ENCODE data around the gene AQP2.
A peak's percentile ranks its signal among the peaks of the same experiment; 100 is the strongest.

The AQP2 gene

DNA sequence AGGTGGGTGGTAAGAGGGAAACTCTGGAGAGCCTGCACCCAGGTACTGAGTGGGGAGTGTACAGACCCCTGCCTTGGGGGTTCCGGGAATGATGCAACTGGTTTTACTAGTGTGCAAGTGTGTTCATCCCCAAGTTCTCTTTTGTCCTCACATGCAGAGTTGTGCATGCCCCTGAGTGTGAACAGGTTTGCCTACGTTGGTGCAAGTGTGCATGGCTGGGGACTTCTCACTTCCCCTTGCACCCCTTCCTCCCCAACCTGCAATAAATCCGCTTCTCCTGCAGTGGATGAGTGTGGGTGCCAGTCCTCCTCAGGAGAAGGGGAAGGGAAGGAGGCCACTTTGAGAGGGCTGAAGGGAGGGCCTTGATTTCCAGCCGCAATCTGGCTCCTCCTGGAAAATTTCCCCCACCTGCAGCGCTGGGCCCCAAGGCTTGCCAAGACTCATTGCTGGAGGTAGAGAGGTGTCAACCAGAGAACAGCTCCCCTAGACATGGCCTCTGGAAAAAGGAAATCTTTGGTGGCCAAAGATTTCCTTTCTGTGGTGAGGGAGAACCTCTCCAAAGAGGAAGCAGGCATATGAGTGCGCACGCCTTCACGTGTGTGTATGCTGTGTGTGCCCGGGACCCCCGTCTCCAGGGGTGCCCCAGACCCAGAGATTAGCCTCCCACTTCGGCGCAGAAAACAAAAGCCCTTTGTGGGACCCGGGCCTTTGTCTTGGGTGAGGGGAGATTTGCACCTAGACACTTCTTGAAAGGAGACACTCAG is 5.5 kb downstream of the AQP2 start:
- DNase-seq (ENCODE audit: low read depth), result no peak

DNA sequence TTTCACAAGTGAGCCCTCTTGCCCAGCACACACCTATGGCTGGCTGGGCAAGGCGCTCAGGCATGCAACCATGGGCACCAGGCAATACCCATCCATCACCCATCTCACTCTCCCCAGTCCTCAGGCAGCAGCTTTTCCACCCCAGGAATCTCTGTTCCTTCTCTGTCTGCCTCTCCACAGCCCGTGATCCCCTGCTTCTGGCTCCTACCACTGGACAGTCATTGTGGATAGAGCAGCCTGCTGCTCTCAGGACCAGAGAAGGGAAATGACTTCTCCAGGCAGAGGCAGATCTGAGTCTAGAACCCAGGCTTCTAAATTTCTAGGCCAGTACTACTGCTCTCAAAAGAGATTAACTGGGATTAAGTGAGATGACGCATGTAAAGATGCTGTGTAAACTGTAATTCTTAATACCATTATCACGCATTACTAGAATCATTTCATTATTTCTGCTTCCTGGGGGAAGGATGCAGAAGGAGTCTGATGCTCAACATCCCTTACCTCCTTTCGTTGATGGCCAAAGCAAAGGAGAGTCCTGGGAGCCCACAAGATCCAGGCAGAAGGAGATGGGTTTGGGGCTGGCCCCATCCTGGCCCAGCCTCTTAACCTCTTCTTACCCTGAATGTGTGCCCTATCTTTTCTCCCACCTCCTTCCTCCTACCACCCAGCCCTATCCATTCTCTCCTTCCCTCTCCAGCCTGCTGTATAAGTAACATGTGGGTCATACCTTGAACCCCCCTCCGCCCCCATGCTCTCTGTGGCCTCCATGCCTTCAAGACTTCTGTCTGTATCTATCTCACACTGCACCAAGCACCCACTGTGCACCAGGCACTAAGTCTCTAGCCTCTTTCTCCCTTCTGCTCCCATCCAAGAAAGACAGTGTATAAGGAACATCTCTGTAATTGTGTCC is 6.4 kb downstream of the AQP2 start:
- no peak for DNase-seq (ENCODE audit: low read depth)

DNA sequence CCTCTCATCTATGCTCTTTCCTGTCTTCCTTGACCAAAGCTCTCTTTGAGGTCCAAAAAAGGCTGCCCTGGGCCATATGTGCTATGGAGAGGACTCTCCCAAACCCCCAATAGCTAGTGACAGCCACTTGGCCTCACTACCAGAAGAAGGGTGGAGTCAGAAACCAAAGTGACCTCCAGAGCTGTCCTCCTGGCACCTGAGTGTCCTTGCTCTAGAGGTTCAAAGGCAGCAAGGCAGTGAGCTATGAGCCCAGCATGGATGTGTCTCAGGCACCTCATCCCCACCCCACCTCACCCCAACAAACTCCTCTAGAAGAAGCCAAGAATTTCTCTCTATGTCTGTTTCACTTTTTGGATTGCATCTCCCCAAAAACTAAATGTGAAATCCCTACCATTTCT is 7.0 kb downstream of the AQP2 start:
- DNase-seq (ENCODE audit: low read depth), result no peak

DNA sequence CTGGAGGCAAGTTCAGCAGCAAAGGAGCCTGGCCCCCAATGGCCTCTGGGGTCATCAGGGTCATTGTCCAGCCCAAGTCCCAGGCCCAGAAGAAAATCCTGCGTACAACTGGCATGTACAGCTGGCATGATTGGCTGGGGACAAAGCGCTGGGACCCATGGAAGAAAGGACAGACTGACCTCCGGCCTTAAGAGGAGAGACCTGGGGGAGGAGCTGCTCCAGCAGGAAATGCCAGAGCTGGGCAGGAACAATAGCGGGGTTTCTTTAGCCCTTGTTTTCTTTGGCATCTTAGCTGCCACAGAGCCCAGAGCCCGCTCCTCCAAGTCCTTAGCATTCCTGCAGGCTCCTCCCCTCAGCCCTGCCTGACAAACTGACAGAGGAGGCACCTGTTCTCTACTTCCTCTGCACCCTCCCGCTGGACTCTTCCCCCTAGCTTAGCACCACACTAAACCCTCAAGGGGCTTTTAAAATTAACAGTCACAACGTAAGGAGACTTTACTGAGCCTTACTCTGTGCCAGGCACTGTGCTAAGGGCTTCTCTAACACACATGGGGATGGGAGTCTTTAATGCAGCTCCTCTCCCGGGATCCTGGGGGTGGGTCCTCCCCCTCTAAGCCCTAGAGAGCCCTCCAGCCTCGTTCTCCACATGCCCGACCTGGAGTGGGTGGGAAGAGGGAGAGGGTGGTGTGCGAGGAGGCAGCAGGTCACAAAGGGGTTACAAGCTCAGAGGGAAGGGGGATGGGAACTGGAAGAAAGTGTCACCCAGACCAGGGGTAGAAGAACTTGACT is 9.3 kb downstream of the AQP2 start:
- peak; percentile 21 for DNase-seq (ENCODE audit: low read depth)

DNA sequence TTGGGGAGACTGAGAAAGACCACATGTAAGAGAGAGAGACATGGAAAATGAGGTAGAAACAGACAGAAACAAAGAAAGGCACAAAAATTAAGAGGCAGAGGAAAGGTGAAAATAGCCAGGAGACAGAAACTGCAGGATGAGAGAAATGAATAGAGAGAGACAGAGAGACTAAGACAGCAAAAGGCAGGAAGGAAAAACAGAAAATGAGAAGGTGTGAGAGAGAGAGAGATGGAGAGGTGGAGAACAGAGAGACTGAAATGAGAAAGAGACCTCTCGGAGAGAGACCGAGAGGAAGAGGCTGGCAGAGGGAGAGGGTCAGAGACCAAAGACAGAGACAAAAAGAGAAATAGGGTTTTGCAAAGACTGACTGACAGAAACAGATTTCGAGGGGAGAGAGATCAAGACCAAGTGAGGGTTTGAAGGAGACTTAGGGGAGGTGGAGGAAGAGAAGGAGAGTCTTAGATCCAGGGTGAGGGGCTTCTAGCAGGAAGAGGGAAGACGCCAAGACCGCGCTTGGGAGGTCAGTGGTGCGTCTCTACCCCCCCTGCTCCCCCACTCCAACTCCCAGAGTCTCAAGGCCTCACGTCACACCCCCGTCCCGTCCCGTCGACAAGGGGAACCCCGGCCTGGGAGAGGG is 10.1 kb downstream of the AQP2 start:
- DNase-seq (ENCODE audit: low read depth), result no peak

DNA sequence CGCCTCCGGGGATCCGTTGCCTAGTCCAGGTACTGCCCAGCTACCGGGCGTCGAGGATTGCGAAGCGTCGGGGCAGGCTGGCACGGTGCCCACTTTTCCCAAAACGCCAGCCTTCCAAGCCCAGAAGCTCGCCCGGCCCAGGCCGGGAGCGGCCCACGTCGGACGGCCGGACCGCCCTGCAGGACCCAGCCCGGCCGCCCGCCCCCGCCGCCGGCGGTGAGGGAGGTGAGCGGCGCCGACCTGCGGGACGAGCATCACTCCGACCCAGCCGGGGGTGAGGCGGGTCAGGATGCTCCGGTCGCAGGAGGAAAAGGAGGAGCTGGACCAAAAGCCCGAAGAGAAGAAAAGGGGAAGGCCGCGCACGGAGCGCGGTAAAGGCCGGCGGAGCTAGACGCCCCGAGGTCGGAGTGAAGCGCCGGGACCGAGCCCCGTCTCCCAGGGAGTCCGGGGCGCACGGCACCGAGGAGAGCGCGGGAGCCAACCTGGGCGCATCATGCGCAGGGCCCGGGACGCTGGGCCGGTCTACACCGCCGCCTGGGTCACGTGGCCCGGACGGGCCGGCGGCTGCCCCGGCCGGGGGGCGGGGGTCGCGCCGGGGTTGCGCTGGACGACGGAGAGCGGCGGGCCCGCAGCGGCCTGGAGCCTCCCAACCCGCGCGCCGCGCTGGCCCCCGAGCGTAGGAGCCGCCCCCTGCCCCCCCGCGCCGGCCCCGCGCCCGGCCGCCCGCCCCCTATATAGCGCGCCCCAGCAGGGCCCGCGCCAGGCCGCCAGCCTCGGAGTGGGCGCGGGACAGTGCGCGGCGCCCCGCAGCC is 10.8 kb downstream of the AQP2 start, which contains the start of gene AQP5:
AQP5 (plus strand) TSS at position 762 of the 812 bp plus-strand sequence. CDS start 146 bp downstream, outside the sequence.
- no peak for DNase-seq (ENCODE audit: low read depth)

DNA sequence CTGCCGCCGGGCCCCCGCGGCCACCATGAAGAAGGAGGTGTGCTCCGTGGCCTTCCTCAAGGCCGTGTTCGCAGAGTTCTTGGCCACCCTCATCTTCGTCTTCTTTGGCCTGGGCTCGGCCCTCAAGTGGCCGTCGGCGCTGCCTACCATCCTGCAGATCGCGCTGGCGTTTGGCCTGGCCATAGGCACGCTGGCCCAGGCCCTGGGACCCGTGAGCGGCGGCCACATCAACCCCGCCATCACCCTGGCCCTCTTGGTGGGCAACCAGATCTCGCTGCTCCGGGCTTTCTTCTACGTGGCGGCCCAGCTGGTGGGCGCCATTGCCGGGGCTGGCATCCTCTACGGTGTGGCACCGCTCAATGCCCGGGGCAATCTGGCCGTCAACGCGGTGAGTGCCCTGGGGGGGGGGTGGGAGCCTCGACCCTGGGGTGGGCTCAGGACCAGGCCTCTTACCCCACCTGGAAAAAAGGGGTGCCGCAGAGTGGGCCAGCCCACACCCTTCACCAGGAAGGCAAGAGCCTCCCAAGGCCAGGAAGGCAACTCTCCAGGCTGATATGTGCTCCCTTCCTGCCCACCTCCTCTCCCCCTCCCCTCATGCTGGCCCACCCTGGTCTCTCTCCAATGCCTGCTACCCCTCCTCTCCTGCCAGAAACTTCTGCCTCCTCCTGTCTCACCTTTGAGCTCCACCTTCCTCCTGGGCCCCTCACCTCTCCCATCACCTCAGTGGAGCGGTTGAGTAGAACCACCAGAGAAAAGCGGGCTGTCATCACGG is 11.6 kb downstream of the AQP2 start:
- DNase-seq (ENCODE audit: low read depth), result no peak

DNA sequence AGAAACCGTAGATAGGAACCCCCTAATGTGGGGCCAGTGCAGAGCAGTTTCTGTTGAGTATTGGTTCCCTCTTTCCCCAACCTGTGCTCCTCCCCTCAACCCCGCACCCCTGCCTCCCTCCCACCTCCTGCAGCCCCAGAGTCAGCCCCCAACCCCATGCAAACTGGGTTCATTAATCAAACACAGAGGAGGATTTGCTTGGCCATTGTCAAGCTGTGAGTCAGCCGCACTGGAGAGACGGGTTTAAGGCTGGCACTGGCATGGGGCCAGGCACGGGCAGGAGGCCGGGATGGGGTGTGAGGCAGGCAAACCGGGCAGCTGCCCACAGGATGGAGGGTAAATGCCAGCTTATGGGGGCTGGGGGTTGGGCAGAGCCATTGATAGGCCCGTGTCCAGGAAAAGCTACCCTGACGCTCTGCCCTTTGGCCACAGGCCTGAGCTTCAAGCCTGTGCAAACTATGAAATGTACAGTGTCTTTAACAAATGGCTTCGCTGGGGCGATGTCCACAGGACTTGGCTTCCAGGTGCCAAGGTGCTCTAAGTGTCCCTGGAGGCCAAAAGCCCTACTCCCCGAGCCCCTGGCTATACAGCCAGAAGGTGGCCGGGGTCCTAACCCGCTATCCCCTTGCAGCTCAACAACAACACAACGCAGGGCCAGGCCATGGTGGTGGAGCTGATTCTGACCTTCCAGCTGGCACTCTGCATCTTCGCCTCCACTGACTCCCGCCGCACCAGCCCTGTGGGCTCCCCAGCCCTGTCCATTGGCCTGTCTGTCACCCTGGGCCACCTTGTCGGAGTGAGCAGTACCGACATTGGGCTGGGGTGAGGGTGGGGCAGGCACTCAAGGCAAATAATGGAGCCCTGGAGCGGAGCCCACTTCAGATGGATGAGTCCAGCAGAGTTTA is 12.6 kb downstream of the AQP2 start:
- DNase-seq (ENCODE audit: low read depth), result no peak

DNA sequence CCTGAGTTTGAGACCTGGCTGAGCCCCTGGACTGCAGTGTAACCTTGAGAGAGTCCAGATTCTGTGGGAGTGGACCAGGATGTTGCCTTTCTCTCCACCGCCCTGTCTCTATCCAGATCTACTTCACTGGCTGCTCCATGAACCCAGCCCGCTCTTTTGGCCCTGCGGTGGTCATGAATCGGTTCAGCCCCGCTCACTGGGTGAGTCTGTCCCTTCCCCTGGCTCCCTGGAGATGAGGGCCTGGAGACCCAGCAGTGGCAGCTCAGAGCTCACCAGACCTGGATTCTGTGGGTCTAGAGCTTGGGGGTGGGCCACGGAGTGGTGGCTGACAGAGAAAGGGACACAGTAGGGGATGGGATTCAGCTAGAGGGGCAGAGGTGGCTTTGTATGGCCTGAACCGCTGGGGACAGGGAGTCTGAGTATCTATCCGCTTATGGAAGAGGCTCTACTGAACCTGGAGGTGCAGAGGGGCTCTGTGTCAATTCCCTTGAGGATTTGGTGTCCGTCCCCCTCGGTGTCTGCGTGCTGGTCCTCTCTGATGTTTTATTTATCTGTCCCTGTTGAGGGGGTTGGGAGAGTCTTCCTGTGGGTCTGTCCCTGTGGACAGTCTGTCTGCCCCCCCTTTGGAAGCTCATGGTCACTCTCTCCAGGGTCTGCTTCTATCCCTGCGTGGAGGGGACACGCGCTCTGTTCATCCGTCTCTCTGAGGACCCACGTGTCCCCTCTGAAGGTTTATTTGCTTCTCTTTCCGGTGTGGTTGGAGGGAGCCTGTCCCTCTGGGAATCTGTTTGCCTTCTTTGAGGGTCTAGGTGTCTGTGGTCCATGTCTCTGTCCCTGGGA is 13.7 kb downstream of the AQP2 start:
- DNase-seq (ENCODE audit: low read depth), result no peak

DNA sequence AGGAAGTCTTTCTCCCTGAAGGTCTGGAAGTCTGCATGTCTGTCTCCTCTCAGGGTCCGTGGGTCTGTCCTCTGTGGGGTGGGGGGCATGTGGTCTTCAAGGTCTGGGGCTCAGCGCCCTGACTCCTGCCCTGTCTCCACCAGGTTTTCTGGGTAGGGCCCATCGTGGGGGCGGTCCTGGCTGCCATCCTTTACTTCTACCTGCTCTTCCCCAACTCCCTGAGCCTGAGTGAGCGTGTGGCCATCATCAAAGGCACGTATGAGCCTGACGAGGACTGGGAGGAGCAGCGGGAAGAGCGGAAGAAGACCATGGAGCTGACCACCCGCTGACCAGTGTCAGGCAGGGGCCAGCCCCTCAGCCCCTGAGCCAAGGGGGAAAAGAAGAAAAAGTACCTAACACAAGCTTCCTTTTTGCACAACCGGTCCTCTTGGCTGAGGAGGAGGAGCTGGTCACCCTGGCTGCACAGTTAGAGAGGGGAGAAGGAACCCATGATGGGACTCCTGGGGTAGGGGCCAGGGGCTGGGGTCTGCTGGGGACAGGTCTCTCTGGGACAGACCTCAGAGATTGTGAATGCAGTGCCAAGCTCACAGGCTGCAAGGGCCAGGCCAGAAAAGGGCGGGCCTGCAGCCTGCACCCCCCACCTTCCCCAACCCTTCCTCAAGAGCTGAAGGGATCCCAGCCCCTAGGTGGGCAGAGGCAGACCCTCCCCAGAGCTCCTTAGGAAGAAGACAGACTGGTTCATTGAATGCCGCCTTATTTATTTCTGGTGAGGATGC is 14.5 kb downstream of the AQP2 start:
- DNase-seq (ENCODE audit: low read depth), result no peak

DNA sequence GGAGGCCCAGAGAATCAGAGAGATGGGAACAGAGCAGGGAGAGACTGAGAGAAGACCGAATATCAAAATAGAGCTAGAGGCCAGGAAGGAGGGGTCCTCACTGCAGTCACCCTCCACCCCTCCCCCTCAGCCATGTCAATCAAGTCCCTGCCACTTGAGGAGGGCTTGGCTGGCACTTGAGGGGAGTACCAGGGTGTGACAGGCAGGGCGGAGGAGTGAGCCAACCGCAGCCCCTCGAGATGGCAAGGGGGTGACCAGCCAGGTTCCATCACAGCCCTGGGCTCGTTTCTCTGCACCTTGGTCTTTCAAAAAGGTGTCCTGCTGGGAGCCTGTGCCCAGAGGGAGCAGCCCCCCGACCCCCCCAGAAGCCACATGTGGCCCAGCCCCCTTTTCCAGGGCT is 15.3 kb downstream of the AQP2 start:
- DNase-seq (ENCODE audit: low read depth), result no peak

DNA sequence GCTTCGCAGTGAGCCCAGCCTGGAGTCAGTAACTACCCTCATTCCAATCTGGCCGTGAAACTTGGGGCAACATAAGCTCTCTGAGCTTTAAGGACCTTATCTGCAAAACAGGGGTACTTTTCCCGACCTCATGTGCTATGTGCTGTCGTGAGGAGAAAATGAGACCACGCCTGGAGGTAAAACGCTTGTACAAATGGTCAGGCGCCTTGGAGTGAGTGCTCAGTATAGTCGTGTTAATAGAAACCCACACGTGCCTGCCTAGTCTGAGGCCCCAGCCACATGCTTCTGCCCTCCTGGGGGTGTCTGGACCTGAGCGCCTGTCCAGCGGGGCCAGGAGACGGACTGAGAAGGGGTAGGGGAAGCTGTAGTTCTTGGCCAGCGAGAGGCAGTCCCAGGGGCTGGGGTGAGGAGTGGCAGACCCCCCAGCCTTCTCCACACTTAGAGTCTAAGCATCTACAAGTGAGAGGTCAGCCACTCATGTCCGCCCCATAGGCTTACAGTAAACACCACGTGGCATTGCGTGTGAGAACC is 16.0 kb downstream of the AQP2 start:
- DNase-seq (ENCODE audit: low read depth), result no peak

DNA sequence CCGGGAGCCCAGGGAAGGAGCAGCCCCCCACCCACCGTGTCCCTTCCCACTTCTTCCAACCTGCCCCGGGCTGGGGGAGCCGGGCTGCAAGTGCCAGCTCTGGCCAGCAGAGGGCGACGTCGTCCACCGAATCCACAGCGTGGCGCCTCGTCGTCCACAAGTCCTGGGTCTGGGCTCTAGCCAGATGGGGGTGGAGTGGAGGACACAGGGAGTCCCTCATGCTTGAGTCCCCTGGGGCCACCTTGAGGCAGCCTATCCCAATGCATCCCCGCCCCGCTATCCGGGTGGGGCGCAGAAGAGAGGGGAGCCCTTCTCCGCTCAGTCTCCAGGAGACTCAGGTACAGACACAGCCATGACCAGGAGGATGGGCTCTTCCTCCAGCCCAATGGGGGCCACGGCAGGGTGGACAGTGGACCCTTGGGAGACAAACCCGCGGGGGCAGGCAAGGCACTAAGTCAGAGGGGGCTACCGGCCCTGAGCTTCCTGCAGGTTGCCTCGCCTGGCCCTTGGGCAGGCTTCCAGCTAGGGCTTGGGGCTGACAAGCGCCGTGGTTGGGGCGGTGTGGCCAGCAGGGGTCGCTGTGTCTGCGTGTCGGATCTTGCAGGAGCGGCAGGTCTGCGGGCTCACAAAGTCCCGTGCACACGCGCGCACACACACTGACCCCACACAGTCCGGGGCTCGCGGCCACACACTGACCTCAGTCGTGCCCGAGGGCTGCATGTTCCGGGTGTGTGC is 16.7 kb downstream of the AQP2 start:
- DNase-seq (ENCODE audit: low read depth), result peak; percentile 85

DNA sequence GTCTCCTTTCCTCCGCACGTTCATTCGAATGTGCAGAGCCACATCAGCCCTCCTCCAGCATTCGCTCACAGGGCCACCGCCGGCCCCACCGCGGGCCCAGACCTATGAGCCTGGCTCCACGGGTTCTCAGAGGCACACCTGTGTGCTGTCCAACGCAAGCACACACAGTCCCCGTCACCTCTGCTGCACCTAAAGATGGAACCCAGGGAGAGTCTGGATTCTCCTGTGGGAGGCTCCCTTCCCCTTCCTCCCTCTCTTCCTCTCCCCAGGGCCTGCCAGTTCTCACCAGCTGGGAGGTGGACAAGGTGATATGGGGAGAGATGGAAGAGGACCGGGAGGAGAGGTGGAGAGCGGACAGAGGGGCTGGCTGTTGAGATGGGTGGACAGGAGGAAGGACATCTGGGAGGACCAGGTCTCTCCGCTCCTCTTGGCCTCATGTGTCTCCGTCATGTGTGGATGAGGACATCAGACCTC is 17.3 kb downstream of the AQP2 start:
- no peak for DNase-seq (ENCODE audit: low read depth)

DNA sequence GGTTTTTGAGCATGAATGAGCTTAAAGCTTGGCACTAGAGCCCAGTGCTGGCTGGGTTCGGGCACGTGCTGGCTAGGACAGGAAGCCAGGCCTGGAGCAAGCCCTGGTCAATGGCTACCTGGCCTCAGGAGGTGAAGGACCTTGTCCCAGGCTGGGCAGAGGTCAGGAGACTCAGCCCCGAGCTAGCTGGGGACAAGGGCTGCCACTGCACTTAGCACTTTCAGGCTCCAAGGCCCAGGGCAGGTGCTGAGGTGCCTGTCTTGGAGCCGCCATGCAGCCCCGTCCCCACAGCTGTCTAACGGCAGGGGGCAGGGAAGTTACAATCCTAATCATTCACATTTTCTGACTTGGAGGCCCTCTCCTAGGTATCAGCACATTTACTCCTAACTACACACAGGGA is 17.9 kb downstream of the AQP2 start:
- no peak for DNase-seq (ENCODE audit: low read depth)

DNA sequence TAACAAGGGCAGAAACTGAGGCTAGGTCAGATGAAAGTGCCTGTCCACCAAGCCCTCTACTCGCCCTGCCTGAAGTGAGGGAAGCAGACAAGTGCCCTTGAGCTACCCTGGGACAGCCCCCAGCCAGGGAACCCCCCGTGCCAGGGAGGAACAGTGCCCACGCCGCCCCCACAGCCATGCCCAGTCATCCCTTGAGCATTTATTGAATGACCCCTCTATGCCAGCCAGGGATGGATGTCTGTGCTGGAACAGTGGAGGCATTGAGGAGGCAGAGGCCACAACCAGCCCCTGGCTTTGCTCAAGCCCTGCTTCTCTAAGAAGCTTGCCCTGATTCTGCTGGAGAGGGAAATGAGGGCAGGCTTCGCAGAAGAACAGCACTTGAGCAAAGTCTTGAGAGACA is 18.5 kb downstream of the AQP2 start:
- no peak for DNase-seq (ENCODE audit: low read depth)

Measured in ELR (cell line).